HCT116 (cell line): ENCODE measurements around the gene PI4KA. TPM values are rescaled to one million over a fixed set of nuclear protein-coding genes. Genes with fewer than 3 reads are reported as not detected.

Experiments
- ATAC-seq: fragments of 200-7000 bp; cut with Tn5 transposase; 2 replicates; pipeline ENCODE4 v1.9.1; 2020; ENCODE audit warnings: mild to moderate bottlenecking, moderate library complexity
- BruUV-seq: library from RNA; stranded (reverse); fragments of 400-500 nt; replicated peaks from 2 replicates; lab custom pipeline; 2021; lab: Mats Ljungman, UMichigan
- CTCF ChIA-PET: fragments of 300-600 bp; sonication (Branson Sonifier 250); formaldehyde crosslinking; loops from one replicate; lab custom pipeline; 2021; ENCODE audit warnings: antibody characterized with exemption; lab: Charles Lee
- POLR2A ChIA-PET: fragments of 300-600, 350-600 bp; sonication (Branson Sonifier 250); formaldehyde crosslinking; loops from one replicate; lab custom pipeline; 2021; ENCODE audit warnings: antibody characterized with exemption; lab: Charles Lee
- RAD21 ChIA-PET, 2 experiments: fragments of 300-600 bp; sonication (Branson Sonifier 250); formaldehyde crosslinking; loops; one replicate each; lab custom pipeline; 2023; ENCODE audit warnings: low total read pairs in 2 of 2; ENCODE audit not compliant: uncharacterized antibody in 2 of 2, unreplicated experiment in 2 of 2, low non-redundant PET in 1 of 2; lab: Charles Lee
- DNase-seq: peaks from one replicate; pipeline ENCODE4 v3.0.0-alpha.2; 2010; ENCODE audit warnings: low read depth, low spot score
- H2AFZ ChIP-seq: fragments of 200-600 bp; shearing (Covaris generic), sonication (generic); 2 replicates; pipeline ENCODE4 v1.6.1; 2017; ENCODE audit warnings: low read depth, mixed run types, mixed read lengths, antibody characterized with exemption, low read length; ENCODE audit not compliant: poor library complexity, severe bottlenecking
- H3K27ac ChIP-seq: 2 replicates; pipeline ENCODE4 v1.5.1; 2012; ENCODE audit warnings: low read depth, low read length
- H3K27me3 ChIP-seq: fragments of 200-600 bp; sonication (generic); 2 replicates; pipeline ENCODE4 v1.6.1; 2016; ENCODE audit warnings: mixed run types, low read length, mixed read lengths; ENCODE audit not compliant: insufficient read depth
- H3K36me3 ChIP-seq, 2 experiments: fragments of 200-500 bp in 1 of 2; fragments of 200-600 bp in 1 of 2; sonication (Bioruptor generic) in 1 of 2; sonication (generic) in 1 of 2; 2 replicates each; pipeline versions ENCODE4 v1.5.1 to v1.6.1; 2014 to 2016; ENCODE audit warnings: low read length in 2 of 2, inconsistent platforms in 1 of 2, mixed read lengths in 1 of 2, mixed run types in 1 of 2; ENCODE audit not compliant: insufficient read depth in 2 of 2, control insufficient read depth in 1 of 2
- H3K4me1 ChIP-seq, 2 experiments: fragments of 200-600 bp in 1 of 2; sonication (generic) in 1 of 2; 2 replicates each; pipeline versions ENCODE4 v1.5.1 to v1.6.1; 2012 to 2017; ENCODE audit warnings: low read length in 2 of 2, inconsistent platforms in 1 of 2, mild to moderate bottlenecking in 1 of 2, mixed read lengths in 1 of 2, mixed run types in 1 of 2, moderate library complexity in 1 of 2; ENCODE audit not compliant: insufficient read depth in 2 of 2, control insufficient read depth in 1 of 2
- H3K4me2 ChIP-seq: fragments of 200-600 bp; sonication (generic); 2 replicates; pipeline ENCODE4 v1.6.1; 2017; ENCODE audit warnings: mixed run types, low read length, mixed read lengths
- H3K4me3 ChIP-seq, 2 experiments: fragments of 200-600 bp in 1 of 2; sonication (generic) in 1 of 2; replicated peaks in 1 of 2; 2 replicates each; pipeline ENCODE4 v1.5.1; 2011 to 2016; ENCODE audit warnings: low read length in 2 of 2, control low read depth in 1 of 2, low read depth in 1 of 2, mild to moderate bottlenecking in 1 of 2, mixed read lengths in 1 of 2, mixed run types in 1 of 2
- H3K79me2 ChIP-seq: fragments of 200-600 bp; sonication (generic); 2 replicates; pipeline ENCODE4 v1.6.1; 2017; ENCODE audit warnings: mild to moderate bottlenecking, mixed run types, low read length, moderate library complexity, mixed read lengths; ENCODE audit not compliant: insufficient read depth
- H3K9ac ChIP-seq: fragments of 200-600 bp; sonication (generic); 2 replicates; pipeline ENCODE4 v1.6.1; 2016; ENCODE audit warnings: low read length, mixed read lengths
- H3K9me2 ChIP-seq: fragments of 200-600 bp; sonication (generic), shearing (Covaris generic); 2 replicates; pipeline ENCODE4 v1.6.1; 2017; ENCODE audit warnings: mixed run types, mild to moderate bottlenecking, moderate library complexity; ENCODE audit not compliant: insufficient read depth
- H3K9me3 ChIP-seq, 2 experiments: fragments of 200-500 bp in 1 of 2; fragments of 200-600 bp in 1 of 2; sonication (Bioruptor generic) in 1 of 2; sonication (generic) in 1 of 2; 2 replicates each; pipeline ENCODE4 v1.6.1; 2014 to 2017; ENCODE audit warnings: low read length in 2 of 2, mixed read lengths in 2 of 2, inconsistent platforms in 1 of 2, low read depth in 1 of 2, mild to moderate bottlenecking in 1 of 2, mixed run types in 1 of 2, moderate library complexity in 1 of 2; ENCODE audit not compliant: control insufficient read depth in 1 of 2, insufficient read depth in 1 of 2
- H4K20me1 ChIP-seq: fragments of 200-600 bp; sonication (generic), shearing (Covaris generic); 2 replicates; pipeline ENCODE4 v1.6.1; 2017; ENCODE audit warnings: mixed run types, mild to moderate bottlenecking, moderate library complexity; ENCODE audit not compliant: insufficient read depth
- CBX3 ChIP-seq: IDR thresholded peaks from 2 replicates; pipeline ENCODE4 v1.6.1; 2012; ENCODE audit warnings: low read depth
- CEBPB ChIP-seq: IDR thresholded peaks from 2 replicates; pipeline ENCODE4 v1.6.1; 2012; ENCODE audit warnings: low read depth
- EGR1 ChIP-seq: IDR thresholded peaks from 2 replicates; pipeline ENCODE4 v1.6.1; 2012; ENCODE audit warnings: low read depth
- ELF1 ChIP-seq: IDR thresholded peaks from 2 replicates; pipeline ENCODE4 v1.6.1; 2012; ENCODE audit warnings: low read depth, borderline replicate concordance
- FOSL1 ChIP-seq: IDR thresholded peaks from 2 replicates; pipeline ENCODE4 v1.6.1; 2012; ENCODE audit warnings: low read depth
- JUND ChIP-seq: IDR thresholded peaks from 2 replicates; pipeline ENCODE4 v1.6.1; 2012
- POLR2AphosphoS5 ChIP-seq: IDR thresholded peaks from 2 replicates; pipeline ENCODE4 v1.6.1; 2011; ENCODE audit warnings: mild to moderate bottlenecking, low read depth, low read length, moderate library complexity
- SIN3A ChIP-seq: IDR thresholded peaks from 2 replicates; pipeline ENCODE4 v1.6.1; 2012; ENCODE audit warnings: low read depth
- TCF7L2 ChIP-seq: IDR thresholded peaks from 2 replicates; pipeline ENCODE4 v1.7.0; 2011; ENCODE audit warnings: borderline replicate concordance, inconsistent platforms; ENCODE audit not compliant: insufficient read depth, insufficient read length; ENCODE audit errors: extremely low read depth
- YY1 ChIP-seq: IDR thresholded peaks from 2 replicates; pipeline ENCODE4 v1.6.1; 2011; ENCODE audit warnings: low read length, low read depth, moderate library complexity, mild to moderate bottlenecking; ENCODE audit not compliant: insufficient replicate concordance; ENCODE audit errors: extremely low read depth
- ZFX ChIP-seq: fragments of 450-650 bp; IDR thresholded peaks from 2 replicates; pipeline ENCODE4 v1.6.1; 2017
- ZNF274 ChIP-seq: fragments of 200-500 bp; sonication (Bioruptor generic); IDR thresholded peaks from 2 replicates; pipeline ENCODE4 v1.6.1; 2014; ENCODE audit warnings: mild to moderate bottlenecking, low read depth, low read length, inconsistent platforms
- intact Hi-C: fragments of 100-400 bp; cut with micrococcal nuclease; formaldehyde crosslinking; loops from 2 replicates; pipeline ENCODE4 v1.10.0; 2022
- total RNA-seq: library from RNA; stranded (reverse); gene quantifications from one replicate; pipeline ENCODE4 v1.2.1, GENCODE V29; 2021; ENCODE audit not compliant: unreplicated experiment
- TF ChIP-seq, protein P1 (sequence below): IDR thresholded peaks from 2 replicates; pipeline ENCODE4 v1.6.1; 2012
- TF ChIP-seq, protein P2 (sequence below), 3 experiments: fragments of 200-600 bp in 1 of 3; sonication (generic) in 1 of 3; IDR thresholded peaks in 2 of 3; conservative IDR thresholded peaks in 1 of 3; 2 replicates each; pipeline ENCODE4 v1.5.1; 2012 to 2017; ENCODE audit warnings: low read depth in 2 of 3, low read length in 2 of 3, antibody characterized with exemption in 1 of 3, borderline replicate concordance in 1 of 3, control low read depth in 1 of 3, mild to moderate bottlenecking in 1 of 3, mixed read lengths in 1 of 3, mixed run types in 1 of 3, moderate library complexity in 1 of 3; ENCODE audit not compliant: insufficient read depth in 1 of 3

Gene PI4KA
- total RNA-seq, 1 experiment from 2014 or later = 59.6 TPM

DNA sequence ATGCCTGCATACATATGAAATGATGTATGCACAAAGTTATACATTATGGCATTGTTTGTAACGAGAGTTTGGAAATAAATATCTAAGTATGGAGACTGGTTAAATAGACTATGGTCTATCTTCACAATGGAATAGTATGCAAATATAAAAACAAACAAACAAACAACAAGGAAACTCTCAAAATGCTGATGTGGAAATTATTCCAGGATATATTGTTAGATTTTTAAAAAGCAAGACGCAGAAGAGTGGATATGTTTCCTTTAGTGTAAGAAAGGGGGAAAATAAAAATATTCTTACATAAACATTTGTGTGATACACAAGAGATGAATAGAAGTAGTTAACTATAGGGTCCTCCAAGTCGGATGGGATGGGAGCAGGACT lies 47.8 kb upstream of the PI4KA start:
- no peak overlapping the region for H3K9ac ChIP-seq
- H4K20me1 ChIP-seq = no peaks in the 10 kb centered on the region
- POLR2A ChIA-PET = interaction anchor here (0.6 kb wide), 1 partner anchor 33 kb away, joined by 6 read pairs; no protein-coding TSS in a partner anchor
- H3K27me3 ChIP-seq = no peaks in the 10 kb centered on the region
- no peaks in the 10 kb centered on the region for H3K9me3 ChIP-seq
- RAD21 ChIA-PET = no interaction called here
- no peak for TF ChIP-seq YY1
- TF ChIP-seq ZFX = no peak
- TF ChIP-seq TCF7L2 = no peak
- TF ChIP-seq JUND = no peak
- no peak for TF ChIP-seq POLR2AphosphoS5
- TF ChIP-seq, protein P1, sequence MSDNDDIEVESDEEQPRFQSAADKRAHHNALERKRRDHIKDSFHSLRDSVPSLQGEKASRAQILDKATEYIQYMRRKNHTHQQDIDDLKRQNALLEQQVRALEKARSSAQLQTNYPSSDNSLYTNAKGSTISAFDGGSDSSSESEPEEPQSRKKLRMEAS = no peak
- TF ChIP-seq CEBPB = no peak
- no peak for TF ChIP-seq SIN3A
- no peak for TF ChIP-seq EGR1
- no peak for TF ChIP-seq CBX3
- TF ChIP-seq FOSL1 = no peak
- TF ChIP-seq, protein P2, sequence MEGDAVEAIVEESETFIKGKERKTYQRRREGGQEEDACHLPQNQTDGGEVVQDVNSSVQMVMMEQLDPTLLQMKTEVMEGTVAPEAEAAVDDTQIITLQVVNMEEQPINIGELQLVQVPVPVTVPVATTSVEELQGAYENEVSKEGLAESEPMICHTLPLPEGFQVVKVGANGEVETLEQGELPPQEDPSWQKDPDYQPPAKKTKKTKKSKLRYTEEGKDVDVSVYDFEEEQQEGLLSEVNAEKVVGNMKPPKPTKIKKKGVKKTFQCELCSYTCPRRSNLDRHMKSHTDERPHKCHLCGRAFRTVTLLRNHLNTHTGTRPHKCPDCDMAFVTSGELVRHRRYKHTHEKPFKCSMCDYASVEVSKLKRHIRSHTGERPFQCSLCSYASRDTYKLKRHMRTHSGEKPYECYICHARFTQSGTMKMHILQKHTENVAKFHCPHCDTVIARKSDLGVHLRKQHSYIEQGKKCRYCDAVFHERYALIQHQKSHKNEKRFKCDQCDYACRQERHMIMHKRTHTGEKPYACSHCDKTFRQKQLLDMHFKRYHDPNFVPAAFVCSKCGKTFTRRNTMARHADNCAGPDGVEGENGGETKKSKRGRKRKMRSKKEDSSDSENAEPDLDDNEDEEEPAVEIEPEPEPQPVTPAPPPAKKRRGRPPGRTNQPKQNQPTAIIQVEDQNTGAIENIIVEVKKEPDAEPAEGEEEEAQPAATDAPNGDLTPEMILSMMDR (IDR thresholded peaks at IDR 0.05 in 2 of 3, conservative IDR thresholded peaks at IDR 0.05 in 1 of 3; ENCODE audit: borderline replicate concordance in 1 of 3, insufficient read depth in 1 of 3, low read depth in 2 of 3, low read length in 2 of 3) = no peak
- TF ChIP-seq ZNF274 = no peak
- TF ChIP-seq ELF1 = no peak
- no peak for DNase-seq
- ATAC-seq = no peak
- no peaks in the 10 kb centered on the region for H3K9me2 ChIP-seq
- H3K36me3 ChIP-seq = no peaks in the 10 kb centered on the region
- H2AFZ ChIP-seq = no peak overlapping the region
- H3K79me2 ChIP-seq = no peaks in the 10 kb centered on the region
- intact Hi-C loops = no loop called here
- CTCF ChIA-PET = interaction anchor here (0.7 to 1.9 kb wide), 2 partner anchors 11 to 21 kb away, joined by 3 to 7 read pairs; partner anchors contain the start of gene CRKL
- peaks cover 0 to 7% of the 10 kb centered on the region in 2 experiments; a peak in 1 of 4 replicates for H3K4me1 ChIP-seq
- H3K4me3 ChIP-seq = no peak overlapping the region
- no peak overlapping the region for H3K27ac ChIP-seq
- no peak overlapping the region for H3K4me2 ChIP-seq
- BruUV-seq = no TSS peak
